PC-9 (cell line): Measurements from ENCODE around the gene ZNF264. TPM values are rescaled to one million over a fixed set of nuclear protein-coding genes. Genes with fewer than 3 reads are reported as not detected.

ENCODE experiments used
- Bru-seq: library from RNA; stranded (reverse); fragments of 400-500 nt; gene quantifications from one replicate; lab custom pipeline; 2021; lab: Mats Ljungman, UMichigan
- BruChase-seq, 2 experiments: library from RNA; stranded (reverse); fragments of 400-500 nt; gene quantifications; one replicate each; lab custom pipeline; 2021; lab: Mats Ljungman, UMichigan
- BruUV-seq: library from RNA; stranded (reverse); fragments of 400-500 nt; replicated peaks from 2 replicates; lab custom pipeline; 2021; lab: Mats Ljungman, UMichigan
- CTCF ChIA-PET: fragments of 300-600 bp; sonication (Branson Sonifier 250); formaldehyde crosslinking; loops from one replicate; lab custom pipeline; 2022; ENCODE audit warnings: antibody characterized with exemption; lab: Charles Lee
- POLR2A ChIA-PET: fragments of 300-600 bp; sonication (Branson Sonifier 250); formaldehyde crosslinking; loops from one replicate; lab custom pipeline; 2022; ENCODE audit warnings: antibody characterized with exemption; ENCODE audit not compliant: unreplicated experiment; lab: Charles Lee
- DNase-seq, 2 experiments: peaks; one replicate each; pipeline versions ENCODE4 v3.0.0 to v3.0.0-alpha.2; 2015 to 2022; ENCODE audit warnings: mixed read lengths in 1 of 2
- H2AFZ ChIP-seq: fragments of 200-600 bp; sonication (generic); 2 replicates; pipeline ENCODE4 v1.8.1; 2017; ENCODE audit warnings: antibody characterized with exemption
- H3F3A ChIP-seq: fragments of 200-600 bp; sonication (generic); 2 replicates; pipeline ENCODE4 v1.8.1; 2017; ENCODE audit warnings: antibody characterized with exemption, mild to moderate bottlenecking, low read depth; ENCODE audit not compliant: insufficient read depth
- H3K27ac ChIP-seq: fragments of 200-600 bp; sonication (generic); 2 replicates; pipeline ENCODE4 v1.6.1; 2016; ENCODE audit warnings: mixed run types
- H3K27me3 ChIP-seq: fragments of 200-600 bp; sonication (generic); 2 replicates; pipeline ENCODE4 v1.6.1; 2016; ENCODE audit warnings: low read depth, mixed run types; ENCODE audit not compliant: insufficient read depth
- H3K36me3 ChIP-seq: fragments of 200-600 bp; sonication (generic); 2 replicates; pipeline ENCODE4 v1.6.1; 2016; ENCODE audit warnings: low read depth, mixed run types
- H3K4me1 ChIP-seq: fragments of 200-600 bp; sonication (generic); replicated peaks from 2 replicates; pipeline ENCODE4 v1.6.1; 2016; ENCODE audit warnings: mixed run types; ENCODE audit not compliant: insufficient read depth
- H3K4me2 ChIP-seq: fragments of 200-600 bp; sonication (generic); 2 replicates; pipeline ENCODE4 v1.6.1; 2017; ENCODE audit warnings: mixed run types
- H3K4me3 ChIP-seq: fragments of 200-600 bp; sonication (generic); 2 replicates; pipeline ENCODE4 v1.6.1; 2016; ENCODE audit warnings: mixed run types
- H3K79me2 ChIP-seq: fragments of 200-600 bp; sonication (generic); 2 replicates; pipeline ENCODE4 v1.6.1; 2017; ENCODE audit warnings: low read depth, mixed run types
- H3K9me2 ChIP-seq: fragments of 200-600 bp; sonication (generic); 2 replicates; pipeline ENCODE4 v1.8.1; 2017; ENCODE audit warnings: mild to moderate bottlenecking; ENCODE audit not compliant: insufficient read depth
- H3K9me3 ChIP-seq: fragments of 200-600 bp; sonication (generic); 2 replicates; pipeline ENCODE4 v1.8.1; 2016; ENCODE audit warnings: low read depth; ENCODE audit not compliant: insufficient read depth
- H4K20me1 ChIP-seq: fragments of 200-600 bp; sonication (generic); 2 replicates; pipeline ENCODE4 v1.8.1; 2017; ENCODE audit not compliant: insufficient read depth
- EZH2 ChIP-seq: fragments of 200-600 bp; sonication (generic); IDR thresholded peaks from 2 replicates; pipeline ENCODE4 v1.8.0; 2017; ENCODE audit warnings: antibody characterized with exemption, low read depth
- intact Hi-C: fragments of 100-400 bp; cut with micrococcal nuclease; formaldehyde crosslinking; loops from one replicate; pipeline ENCODE4 v1.10.0; 2022; ENCODE audit not compliant: unreplicated experiment
- long read RNA-seq: library from polyadenylated mRNA; stranded (forward); transcript quantifications from one replicate; pipeline ENCODE4 v2.0.0, GENCODE V29; 2022
- total RNA-seq: library from RNA; stranded (reverse); gene quantifications from 2 replicates; pipeline ENCODE4 v1.2.3, GENCODE V29; 2021
- TF ChIP-seq, protein P1 (sequence below): fragments of 200-600 bp; sonication (generic); conservative IDR thresholded peaks from 2 replicates; pipeline ENCODE4 v1.6.1; 2017; ENCODE audit warnings: mixed run types, antibody characterized with exemption, mild to moderate bottlenecking, moderate library complexity

The ZNF264 gene
- total RNA-seq (30.6 and 51.6 TPM in 2 replicates), Bru-seq, nascent RNA (percentile 89 among the genes with signal in this experiment), BruChase-seq, experiment 1, labeled RNA remaining after a 2-hour chase (percentile 96 among the genes with signal in this experiment), BruChase-seq, experiment 2, labeled RNA remaining after a 6-hour chase (percentile 90 among the genes with signal in this experiment)
- long read RNA-seq, partial matches to known transcripts: 2 of 6 reads
- long read RNA-seq, other reads (novel, unspliced or antisense): 3 of 6 reads

DNA sequence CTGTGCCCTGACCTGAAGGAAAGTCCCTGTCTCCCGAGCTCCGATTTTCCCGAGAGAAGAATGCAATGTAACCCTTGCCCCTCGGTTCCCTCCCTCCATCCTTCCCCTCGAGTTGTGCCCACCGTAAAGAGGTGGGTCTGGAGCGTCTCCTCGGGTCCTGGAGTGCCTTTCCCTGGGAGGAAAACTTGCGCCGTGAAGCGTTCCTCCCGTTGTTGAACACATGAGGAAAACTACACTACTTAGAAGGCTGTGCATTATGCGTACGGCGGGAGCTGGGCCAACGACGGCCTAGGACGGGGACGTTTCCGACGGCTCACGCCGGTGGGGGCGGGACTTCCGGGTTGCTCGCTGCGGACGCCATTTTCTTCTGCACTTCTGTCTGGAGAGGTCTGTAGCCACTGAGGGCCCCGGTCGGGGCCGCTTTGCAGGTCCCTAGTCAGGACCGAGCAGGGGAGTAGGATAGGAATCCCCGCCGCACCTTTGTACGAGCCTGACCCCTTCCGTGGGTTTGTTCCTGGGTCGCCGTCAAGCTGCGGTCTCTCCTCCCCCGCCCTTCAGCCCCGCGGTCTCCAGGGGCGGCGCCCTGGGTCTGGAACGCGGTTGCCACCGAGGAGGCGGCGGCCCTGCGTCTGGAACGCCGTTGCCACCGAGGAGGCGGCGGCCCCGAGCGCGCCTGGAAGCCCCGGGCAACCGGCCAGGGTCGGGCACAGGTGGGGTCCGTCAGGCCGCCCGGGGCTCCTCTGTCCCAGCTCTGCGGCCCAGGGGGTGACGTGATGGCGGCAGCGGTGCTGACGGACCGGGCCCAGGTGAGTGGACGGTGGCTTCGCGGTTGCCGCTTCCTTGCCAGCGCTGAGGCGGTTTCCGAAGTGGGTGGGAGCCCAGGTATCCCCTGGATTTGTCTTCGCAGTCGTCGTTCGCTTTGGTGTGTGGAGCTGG is at the start of gene ZNF264:
Gene ZNF264, plus strand, starts transcription at position 360 of the 936 bp plus-strand sequence. Its CDS starts 414 bp downstream, at position 774.
- H3K79me2 ChIP-seq: peaks cover 32% of the 10 kb centered on the region
- no peak for TF ChIP-seq EZH2
- TF ChIP-seq, protein P1, sequence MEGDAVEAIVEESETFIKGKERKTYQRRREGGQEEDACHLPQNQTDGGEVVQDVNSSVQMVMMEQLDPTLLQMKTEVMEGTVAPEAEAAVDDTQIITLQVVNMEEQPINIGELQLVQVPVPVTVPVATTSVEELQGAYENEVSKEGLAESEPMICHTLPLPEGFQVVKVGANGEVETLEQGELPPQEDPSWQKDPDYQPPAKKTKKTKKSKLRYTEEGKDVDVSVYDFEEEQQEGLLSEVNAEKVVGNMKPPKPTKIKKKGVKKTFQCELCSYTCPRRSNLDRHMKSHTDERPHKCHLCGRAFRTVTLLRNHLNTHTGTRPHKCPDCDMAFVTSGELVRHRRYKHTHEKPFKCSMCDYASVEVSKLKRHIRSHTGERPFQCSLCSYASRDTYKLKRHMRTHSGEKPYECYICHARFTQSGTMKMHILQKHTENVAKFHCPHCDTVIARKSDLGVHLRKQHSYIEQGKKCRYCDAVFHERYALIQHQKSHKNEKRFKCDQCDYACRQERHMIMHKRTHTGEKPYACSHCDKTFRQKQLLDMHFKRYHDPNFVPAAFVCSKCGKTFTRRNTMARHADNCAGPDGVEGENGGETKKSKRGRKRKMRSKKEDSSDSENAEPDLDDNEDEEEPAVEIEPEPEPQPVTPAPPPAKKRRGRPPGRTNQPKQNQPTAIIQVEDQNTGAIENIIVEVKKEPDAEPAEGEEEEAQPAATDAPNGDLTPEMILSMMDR: no peak; the same call in 1 of the 2 replicates
- no peaks in the 10 kb centered on the region for H3K9me2 ChIP-seq
- H3K4me1 ChIP-seq: peaks cover 15% of the 10 kb centered on the region
- H3F3A ChIP-seq: no peaks in the 10 kb centered on the region
- peak within 1 kb of the TSS; percentile 41 for H3K27ac ChIP-seq
- peak within 1 kb of the TSS; percentile 97 for H3K4me2 ChIP-seq
- peaks cover 6% of the 10 kb centered on the region; the same call in 1 of the 2 replicates for H3K27me3 ChIP-seq
- POLR2A ChIA-PET: interaction anchor here (0.5 to 0.8 kb wide), 4 partner anchors 32 to 1730 kb away, joined by 4 to 8 read pairs (median 4); no protein-coding TSS in a partner anchor
- CTCF ChIA-PET: no interaction called here
- DNase-seq: peak; percentile 75 to 88
- peak within 1 kb of the TSS; percentile 97 for H2AFZ ChIP-seq
- intact Hi-C loops: loop anchor here (1.0 kb wide), 1 partner anchor 33 kb away; no protein-coding TSS in a partner anchor
- H3K4me3 ChIP-seq: peak within 1 kb of the TSS; percentile 82
- no peaks in the 10 kb centered on the region for H4K20me1 ChIP-seq
- H3K36me3 ChIP-seq: peaks cover 34% of the 10 kb centered on the region
- BruUV-seq: TSS peak; percentile 42
- peaks cover 24% of the 10 kb centered on the region for H3K9me3 ChIP-seq

DNA sequence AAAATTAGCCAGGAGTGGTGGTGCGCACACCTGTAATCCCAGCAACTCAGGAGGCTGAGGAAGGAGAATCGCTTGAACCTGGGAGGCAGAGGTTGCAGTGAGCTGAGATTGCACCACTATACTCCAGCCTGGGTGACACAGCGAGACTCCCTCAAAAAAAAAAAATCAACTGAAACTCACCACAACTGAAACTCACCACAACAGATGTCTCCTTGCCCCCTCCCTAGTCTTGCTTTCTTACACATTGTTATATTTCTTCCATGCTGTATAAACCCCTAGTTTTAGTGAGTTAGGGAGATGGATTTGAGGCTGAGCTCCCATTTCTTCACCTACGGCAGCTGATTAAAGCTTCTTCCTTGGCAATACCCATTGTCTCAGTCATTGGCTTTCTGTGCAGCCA is 49.6 kb upstream of the ZNF264 start:
- H3K27ac ChIP-seq: no peak overlapping the region
- no peaks in the 10 kb centered on the region for H3K79me2 ChIP-seq
- POLR2A ChIA-PET: no interaction called here
- H3K27me3 ChIP-seq: peaks cover 60% of the 10 kb centered on the region
- H3K9me2 ChIP-seq: no peaks in the 10 kb centered on the region
- no peaks in the 10 kb centered on the region for H3K4me1 ChIP-seq
- no peak overlapping the region for H3K4me2 ChIP-seq
- intact Hi-C loops: no loop called here
- H3F3A ChIP-seq: no peaks in the 10 kb centered on the region
- H3K36me3 ChIP-seq: no peaks in the 10 kb centered on the region
- no TSS peak for BruUV-seq
- no peak for DNase-seq
- no peak overlapping the region for H3K4me3 ChIP-seq
- TF ChIP-seq EZH2: no peak
- TF ChIP-seq, protein P1: no peak
- H3K9me3 ChIP-seq: peaks cover 1% of the 10 kb centered on the region; the same call in 1 of the 2 replicates
- CTCF ChIA-PET: interaction anchor here (0.6 kb wide), 1 partner anchor 173 kb away, joined by 4 read pairs; no protein-coding TSS in a partner anchor
- no peaks in the 10 kb centered on the region for H4K20me1 ChIP-seq
- no peak overlapping the region for H2AFZ ChIP-seq

DNA sequence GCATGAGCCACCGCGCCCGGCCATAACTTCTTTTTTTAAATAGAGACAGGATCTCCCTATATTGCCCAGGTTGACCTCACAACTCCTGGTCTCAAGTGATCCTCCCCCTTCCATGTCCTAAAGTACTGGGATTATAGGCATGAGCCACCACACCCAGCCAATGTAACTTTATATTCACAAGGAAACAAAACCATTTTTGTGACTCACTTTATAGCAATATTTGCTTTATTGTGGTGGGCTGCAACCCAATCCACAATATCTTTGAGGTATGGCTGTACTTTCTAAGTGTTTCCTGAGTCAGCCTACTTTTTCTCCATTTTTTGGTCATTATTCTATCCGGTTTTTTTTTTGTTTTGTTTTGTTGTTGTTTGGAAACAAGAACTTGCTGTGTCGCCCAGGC is 38.4 kb upstream of the ZNF264 start:
- no peak overlapping the region for H2AFZ ChIP-seq
- no peak for TF ChIP-seq EZH2
- TF ChIP-seq, protein P1: no peak
- no peak overlapping the region for H3K27ac ChIP-seq
- intact Hi-C loops: no loop called here
- H3F3A ChIP-seq: no peaks in the 10 kb centered on the region
- H3K4me3 ChIP-seq: no peak overlapping the region
- H3K36me3 ChIP-seq: no peaks in the 10 kb centered on the region
- peaks cover 69% of the 10 kb centered on the region for H3K27me3 ChIP-seq
- no peaks in the 10 kb centered on the region for H3K4me1 ChIP-seq
- H3K79me2 ChIP-seq: no peaks in the 10 kb centered on the region
- ChIA-PET POLR2A (no interaction called here), CTCF (no interaction called here)
- peak in 1 of 2 experiments; percentile 51 for DNase-seq
- H3K4me2 ChIP-seq: no peak overlapping the region
- H3K9me3 ChIP-seq: no peaks in the 10 kb centered on the region; the same call in 1 of the 2 replicates
- no peaks in the 10 kb centered on the region for H4K20me1 ChIP-seq
- H3K9me2 ChIP-seq: no peaks in the 10 kb centered on the region
- no TSS peak for BruUV-seq
